Hepatocyte (in vitro differentiated cells): ENCODE results near the gene OOSP1. TPM values are rescaled to one million over a fixed set of nuclear protein-coding genes. Genes with fewer than 3 reads are reported as not detected.

Experiments
- DNase-seq: peaks from one replicate; pipeline ENCODE4 v3.0.0-alpha.2; 2016; ENCODE audit warnings: low spot score
- H2AFZ ChIP-seq: fragments of 200-600 bp; sonication (generic); 2 replicates; pipeline ENCODE4 v1.6.0; 2016; ENCODE audit warnings: antibody characterized with exemption, mild to moderate bottlenecking
- H3K27ac ChIP-seq: fragments of 200-600 bp; sonication (generic); 2 replicates; pipeline ENCODE4 v1.5.1; 2016; ENCODE audit warnings: mild to moderate bottlenecking
- H3K27me3 ChIP-seq: fragments of 200-600 bp; sonication (generic); 2 replicates; pipeline ENCODE4 v1.6.1; 2016
- H3K36me3 ChIP-seq: fragments of 200-600 bp; sonication (generic); replicated peaks from 2 replicates; pipeline ENCODE4 v1.5.1; 2016; ENCODE audit warnings: low read depth; ENCODE audit not compliant: insufficient read depth
- H3K4me1 ChIP-seq: fragments of 200-600 bp; sonication (generic); 2 replicates; pipeline ENCODE4 v1.5.1; 2016; ENCODE audit warnings: mild to moderate bottlenecking, moderate library complexity; ENCODE audit not compliant: insufficient read depth
- H3K4me2 ChIP-seq: fragments of 200-600 bp; sonication (generic); 2 replicates; pipeline ENCODE4 v1.6.0; 2016
- H3K4me3 ChIP-seq: fragments of 200-600 bp; sonication (generic); 2 replicates; pipeline ENCODE4 v1.5.1; 2016; ENCODE audit warnings: mild to moderate bottlenecking
- H3K79me2 ChIP-seq: fragments of 200-600 bp; sonication (generic); 2 replicates; pipeline ENCODE4 v1.6.0; 2017; ENCODE audit warnings: mild to moderate bottlenecking
- H3K9me2 ChIP-seq: fragments of 200-600 bp; sonication (generic); replicated peaks from 2 replicates; pipeline ENCODE4 v1.6.0; 2017; ENCODE audit warnings: mild to moderate bottlenecking; ENCODE audit not compliant: insufficient read depth
- H3K9me3 ChIP-seq: fragments of 200-600 bp; sonication (generic); 2 replicates; pipeline ENCODE4 v1.5.1; 2016; ENCODE audit warnings: low read depth, mild to moderate bottlenecking
- H4K20me1 ChIP-seq: fragments of 200-600 bp; sonication (generic); 2 replicates; pipeline ENCODE4 v1.6.0; 2016; ENCODE audit warnings: mild to moderate bottlenecking; ENCODE audit not compliant: insufficient read depth, poor library complexity, severe bottlenecking
- EZH2 ChIP-seq: fragments of 200-600 bp; sonication (generic); IDR thresholded peaks from 2 replicates; pipeline ENCODE4 v1.6.1; 2016; ENCODE audit warnings: antibody characterized with exemption, mild to moderate bottlenecking, borderline replicate concordance
- EZH2phosphoT487 ChIP-seq: fragments of 200-600 bp; sonication (generic); IDR thresholded peaks from one replicate; pipeline ENCODE4 v1.6.1; 2018; ENCODE audit warnings: antibody characterized with exemption, mild to moderate bottlenecking, low read depth, moderate library complexity; ENCODE audit not compliant: unreplicated experiment, severe bottlenecking
- WGBS: methylation state at CpG from one replicate; pipeline ENCODE4 v1.1.6; 2016; ENCODE audit warnings: low lambda C conversion rate; ENCODE audit errors: missing lambda C conversion rate; 5-methylcytosine and 5-hydroxymethylcytosine counted together
- polyA plus RNA-seq: library from polyadenylated mRNA; unstranded; fragments of >200 nt; fragmentation: Nextera tagmentation; extraction: Ambion mirVana; gene quantifications from 2 replicates; pipeline ENCODE4 v1.2.1, GENCODE V29; 2016
- total RNA-seq: library from RNA; depleted of rRNA; stranded (reverse); fragments of >200 nt; gene quantifications from 2 replicates; pipeline ENCODE4 v1.2.3, GENCODE V29; 2014
- TF ChIP-seq, protein P1 (sequence below): fragments of 200-600 bp; sonication (generic); IDR thresholded peaks from 2 replicates; pipeline ENCODE4 v1.5.1; 2016; ENCODE audit warnings: antibody characterized with exemption, mild to moderate bottlenecking; ENCODE audit not compliant: poor library complexity

Gene OOSP1, protein sequence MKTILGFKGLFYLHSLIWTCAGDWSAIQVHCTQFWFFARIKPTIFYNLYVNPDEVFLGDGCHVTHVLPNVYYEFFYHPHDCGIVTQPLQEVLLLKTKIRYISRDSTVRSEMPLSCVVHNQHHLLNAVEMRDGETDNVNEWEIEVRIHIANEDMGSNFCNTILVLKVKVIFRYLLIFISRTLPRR
- total RNA-seq (not detected in 2 replicates), polyA plus RNA-seq (not detected in 2 replicates)

DNA sequence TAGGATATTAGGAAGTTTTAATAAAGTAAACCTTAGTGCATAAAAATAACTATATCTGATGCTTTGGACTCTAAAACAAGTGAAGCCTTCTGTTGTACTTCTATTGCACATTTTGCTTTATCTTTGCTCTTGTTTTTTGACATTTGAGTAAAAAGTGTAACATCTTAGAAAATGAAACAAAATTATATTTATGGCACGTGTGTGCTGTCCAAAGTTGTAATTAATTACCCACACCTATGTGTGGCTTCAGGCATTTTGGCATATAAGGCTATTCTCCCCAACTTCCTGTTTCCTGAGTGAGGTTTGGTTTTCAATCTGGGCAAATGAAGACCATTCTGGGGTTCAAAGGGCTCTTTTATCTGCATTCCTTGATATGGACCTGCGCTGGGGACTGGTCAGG, at the start of gene OOSP1:
Gene OOSP1, plus strand, starts transcription at position 301 of the 400 bp plus-strand sequence. Its CDS starts 23 bp downstream, at position 324.
- Histone ChIP-seq H3K36me3 (no peaks in the 10 kb centered on the region), H2AFZ (no peak within 1 kb of the TSS), H3K4me2 (no peak within 1 kb of the TSS), H3K4me1 (no peaks in the 10 kb centered on the region), H3K27me3 (no peaks in the 10 kb centered on the region), H3K79me2 (no peaks in the 10 kb centered on the region), H3K9me2 (no peaks in the 10 kb centered on the region), H4K20me1 (no peaks in the 10 kb centered on the region), H3K27ac (no peak within 1 kb of the TSS), H3K4me3 (no peak within 1 kb of the TSS), H3K9me3 (no peaks in the 10 kb centered on the region)
- DNase-seq = no peak
- TF ChIP-seq EZH2phosphoT487 (no peak), EZH2 (no peak)
- TF ChIP-seq, protein P1, sequence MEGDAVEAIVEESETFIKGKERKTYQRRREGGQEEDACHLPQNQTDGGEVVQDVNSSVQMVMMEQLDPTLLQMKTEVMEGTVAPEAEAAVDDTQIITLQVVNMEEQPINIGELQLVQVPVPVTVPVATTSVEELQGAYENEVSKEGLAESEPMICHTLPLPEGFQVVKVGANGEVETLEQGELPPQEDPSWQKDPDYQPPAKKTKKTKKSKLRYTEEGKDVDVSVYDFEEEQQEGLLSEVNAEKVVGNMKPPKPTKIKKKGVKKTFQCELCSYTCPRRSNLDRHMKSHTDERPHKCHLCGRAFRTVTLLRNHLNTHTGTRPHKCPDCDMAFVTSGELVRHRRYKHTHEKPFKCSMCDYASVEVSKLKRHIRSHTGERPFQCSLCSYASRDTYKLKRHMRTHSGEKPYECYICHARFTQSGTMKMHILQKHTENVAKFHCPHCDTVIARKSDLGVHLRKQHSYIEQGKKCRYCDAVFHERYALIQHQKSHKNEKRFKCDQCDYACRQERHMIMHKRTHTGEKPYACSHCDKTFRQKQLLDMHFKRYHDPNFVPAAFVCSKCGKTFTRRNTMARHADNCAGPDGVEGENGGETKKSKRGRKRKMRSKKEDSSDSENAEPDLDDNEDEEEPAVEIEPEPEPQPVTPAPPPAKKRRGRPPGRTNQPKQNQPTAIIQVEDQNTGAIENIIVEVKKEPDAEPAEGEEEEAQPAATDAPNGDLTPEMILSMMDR = no peak
- 66% methylated on average over 2 of the region's 2 CpGs for WGBS

DNA sequence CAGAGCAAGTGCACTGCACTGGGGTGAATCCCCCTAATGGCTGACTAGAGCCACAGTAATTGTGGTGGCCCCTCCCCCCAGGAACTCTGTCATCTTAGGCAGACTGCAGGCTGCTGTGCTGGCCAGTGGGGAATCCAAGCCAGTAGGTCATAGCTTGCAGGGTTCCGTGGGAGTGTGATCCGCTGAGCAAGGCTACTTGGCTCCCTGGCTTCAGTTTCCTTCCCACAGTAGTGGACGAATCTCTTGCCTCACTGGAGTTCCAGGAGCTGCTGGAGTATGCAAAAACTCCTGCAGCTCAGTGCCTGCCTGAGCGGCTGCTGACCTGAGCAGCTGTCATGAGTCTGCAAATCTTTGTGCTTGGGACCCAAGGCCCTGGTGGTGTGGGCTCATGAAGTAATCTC, 46.5 kb upstream of the OOSP1 start:
- TF ChIP-seq EZH2phosphoT487 (no peak), EZH2 (no peak)
- TF ChIP-seq, protein P1 = no peak
- no peak overlapping the region for H3K27ac ChIP-seq
- H2AFZ ChIP-seq = no peak overlapping the region
- peak; percentile 14 for DNase-seq
- no peaks in the 10 kb centered on the region for H3K79me2 ChIP-seq
- H3K27me3 ChIP-seq = no peaks in the 10 kb centered on the region
- no peaks in the 10 kb centered on the region for H3K36me3 ChIP-seq
- 45% methylated on average over 4 of the region's 4 CpGs for WGBS
- no peak overlapping the region for H3K4me3 ChIP-seq
- peaks cover 3% of the 10 kb centered on the region for H3K9me3 ChIP-seq
- H3K4me1 ChIP-seq = no peaks in the 10 kb centered on the region
- H3K4me2 ChIP-seq = no peak overlapping the region
- no peaks in the 10 kb centered on the region for H4K20me1 ChIP-seq
- no peaks in the 10 kb centered on the region for H3K9me2 ChIP-seq

DNA sequence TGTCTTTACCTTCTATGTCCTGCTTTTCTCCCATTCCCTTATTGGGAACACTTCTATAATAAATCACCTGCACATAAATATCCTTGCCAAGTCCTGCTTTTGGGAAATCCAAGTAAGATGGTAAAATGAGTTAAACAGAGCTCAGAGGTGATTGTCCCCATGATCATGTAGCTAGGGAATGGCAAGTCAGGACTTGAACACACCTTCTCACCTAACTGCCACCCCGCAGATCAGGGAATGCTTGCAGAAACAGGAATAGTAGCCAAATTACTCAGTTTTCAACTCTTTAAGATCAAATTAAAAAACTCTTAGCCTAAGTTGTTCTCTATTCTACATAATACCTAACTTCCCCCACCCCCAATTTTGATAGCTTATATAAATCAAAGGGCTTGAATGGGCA, 43.6 kb upstream of the OOSP1 start:
- no peak for DNase-seq
- no peak overlapping the region for H3K4me2 ChIP-seq
- TF ChIP-seq, protein P1 = no peak
- TF ChIP-seq EZH2 = no peak
- no peak for TF ChIP-seq EZH2phosphoT487
- H4K20me1 ChIP-seq = no peaks in the 10 kb centered on the region
- H3K9me3 ChIP-seq = no peaks in the 10 kb centered on the region
- H2AFZ ChIP-seq = no peak overlapping the region
- no peaks in the 10 kb centered on the region for H3K27me3 ChIP-seq
- no peaks in the 10 kb centered on the region for H3K36me3 ChIP-seq
- no peaks in the 10 kb centered on the region for H3K79me2 ChIP-seq
- H3K4me3 ChIP-seq = no peak overlapping the region
- 90% methylated on average over 1 of the region's 1 CpG for WGBS
- no peak overlapping the region for H3K27ac ChIP-seq
- H3K9me2 ChIP-seq = no peaks in the 10 kb centered on the region
- H3K4me1 ChIP-seq = no peaks in the 10 kb centered on the region
